Medulla oblongata (tissue), 1 donor: Measurements from ENCODE around the gene MCTP1.

ENCODE experiments used
- DNase-seq: peaks from one replicate; pipeline ENCODE4 v3.0.0-alpha.2; 2015; ENCODE audit errors: extremely low spot score

MCTP1 gene

GRCh38 chr5:94699562-94699961 is 585.3 kb downstream of the MCTP1 start:
- no peak for DNase-seq

GRCh38 chr5:94698197-94698596 is 586.7 kb downstream of the MCTP1 start:
- no peak for DNase-seq

GRCh38 chr5:94694671-94695070 is 590.2 kb downstream of the MCTP1 start:
- DNase-seq = no peak

GRCh38 chr5:94693845-94694370 is 591.0 kb downstream of the MCTP1 start:
- no peak for DNase-seq

DNA sequence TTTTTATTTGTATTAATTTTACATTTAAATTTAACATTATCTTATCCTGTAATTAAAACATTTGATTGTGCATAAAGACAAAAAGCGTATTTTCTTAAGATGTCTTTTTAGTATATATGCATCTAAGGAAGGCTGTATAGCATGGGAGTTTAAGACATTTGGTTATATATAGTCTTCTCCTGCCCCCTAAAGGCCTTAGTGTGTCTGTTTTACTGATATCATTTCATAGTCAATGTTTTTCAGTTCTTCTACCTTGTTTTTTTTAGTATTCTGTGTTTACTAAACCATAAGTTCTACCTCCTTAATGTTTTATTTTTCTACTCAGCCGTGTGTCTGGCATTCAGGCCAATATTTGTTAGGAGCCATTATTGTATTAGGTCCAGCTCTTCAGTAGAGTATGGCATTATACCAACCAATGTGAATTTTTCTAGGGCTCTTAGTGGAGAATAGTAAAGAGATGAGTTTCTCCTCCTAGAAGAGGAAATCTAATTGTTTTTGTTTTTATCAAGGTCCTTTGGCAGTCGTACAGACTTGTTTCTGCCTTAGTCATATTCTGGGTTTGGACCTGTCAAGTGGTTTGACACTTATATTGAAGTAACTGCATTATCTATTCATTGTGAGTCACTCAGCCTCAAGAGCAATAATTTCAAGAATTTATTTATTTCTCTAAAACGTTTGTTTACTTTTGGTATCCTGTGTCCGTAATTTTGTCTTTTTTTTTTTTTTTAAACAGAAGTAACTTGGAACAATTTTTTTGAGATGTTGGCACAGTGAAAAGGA is 591.7 kb downstream of the MCTP1 start:
- DNase-seq = peak; percentile 35

DNA sequence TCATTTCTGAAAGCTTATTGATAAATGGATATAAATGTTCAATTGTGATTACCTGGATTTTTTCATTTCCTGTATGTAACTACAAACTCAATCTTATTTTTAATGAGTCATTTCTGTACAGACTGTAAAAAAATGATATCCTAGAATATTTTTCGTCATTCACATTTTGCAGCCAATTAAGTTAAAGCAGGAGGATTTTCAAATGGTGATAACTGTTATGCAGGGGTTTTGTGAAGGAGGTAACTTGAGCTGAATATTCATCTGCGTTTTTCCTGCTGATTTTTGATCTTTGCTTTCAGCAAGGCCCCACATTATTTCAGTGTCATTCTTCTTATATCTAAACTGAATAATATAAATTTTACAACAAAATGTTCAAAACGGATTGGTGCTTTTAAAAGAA is 592.3 kb downstream of the MCTP1 start:
- no peak for DNase-seq

DNA sequence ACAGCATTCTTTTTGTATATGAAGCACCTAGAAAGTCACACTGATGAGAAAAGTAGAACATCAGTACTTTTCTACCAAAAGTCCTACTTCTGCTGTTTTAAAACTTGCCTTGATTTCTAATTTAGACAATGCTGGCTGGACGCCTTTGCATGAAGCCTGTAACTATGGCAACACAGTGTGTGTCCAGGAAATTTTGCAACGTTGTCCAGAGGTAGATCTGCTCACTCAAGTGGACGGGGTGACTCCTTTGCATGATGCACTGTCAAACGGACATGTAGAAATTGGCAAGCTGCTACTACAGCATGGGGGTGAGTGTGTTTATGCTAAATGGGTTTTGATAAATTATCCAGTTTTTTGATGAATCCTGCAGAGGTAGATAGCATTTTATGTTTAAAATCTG is 592.9 kb downstream of the MCTP1 start:
- DNase-seq = peak; percentile 32

- no peak for DNase-seq
These were observed 593.6 kb downstream of the MCTP1 start for GRCh38 chr5:94691291-94691690.

DNA sequence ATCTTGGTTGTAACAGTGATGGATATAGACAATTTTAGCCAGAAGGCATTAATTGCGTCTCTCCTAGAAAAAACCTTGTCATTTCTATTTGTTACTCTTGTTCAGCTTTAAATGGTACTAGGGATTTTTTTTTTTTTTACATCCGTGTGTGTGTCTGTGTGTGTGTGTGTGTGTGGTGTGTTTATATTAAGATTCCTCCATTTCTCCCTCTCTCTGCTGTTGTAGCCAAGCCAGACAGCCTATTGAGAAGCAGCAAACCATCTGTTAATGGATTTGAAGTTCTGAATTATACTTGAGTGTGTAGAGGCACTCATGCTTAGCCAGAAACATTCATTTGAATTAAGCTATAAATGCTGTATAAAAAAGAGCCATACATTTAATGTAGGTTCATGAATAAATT is 594.1 kb downstream of the MCTP1 start:
- DNase-seq = no peak

DNA sequence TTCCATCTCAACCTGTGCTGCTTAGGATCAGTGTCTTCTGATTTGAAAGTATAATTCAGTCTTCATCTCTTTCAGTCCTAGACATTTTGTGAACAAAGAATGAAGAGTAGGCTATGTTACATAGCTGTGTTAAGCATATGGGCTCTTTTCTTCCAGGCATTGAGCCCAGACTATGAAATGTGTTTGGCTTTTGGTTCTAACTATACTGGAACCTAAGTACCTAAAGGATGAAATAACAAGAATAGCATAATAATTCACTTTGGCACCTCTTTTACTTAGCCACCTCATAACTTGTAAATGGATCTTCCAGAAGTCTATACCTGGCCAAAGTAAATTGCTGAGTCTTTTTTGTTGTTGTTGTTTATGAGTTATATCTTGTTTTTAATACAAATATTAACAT is 595.0 kb downstream of the MCTP1 start:
- no peak for DNase-seq

- DNase-seq = no peak
These were observed 601.9 kb downstream of the MCTP1 start for GRCh38 chr5:94682814-94683520.

DNA sequence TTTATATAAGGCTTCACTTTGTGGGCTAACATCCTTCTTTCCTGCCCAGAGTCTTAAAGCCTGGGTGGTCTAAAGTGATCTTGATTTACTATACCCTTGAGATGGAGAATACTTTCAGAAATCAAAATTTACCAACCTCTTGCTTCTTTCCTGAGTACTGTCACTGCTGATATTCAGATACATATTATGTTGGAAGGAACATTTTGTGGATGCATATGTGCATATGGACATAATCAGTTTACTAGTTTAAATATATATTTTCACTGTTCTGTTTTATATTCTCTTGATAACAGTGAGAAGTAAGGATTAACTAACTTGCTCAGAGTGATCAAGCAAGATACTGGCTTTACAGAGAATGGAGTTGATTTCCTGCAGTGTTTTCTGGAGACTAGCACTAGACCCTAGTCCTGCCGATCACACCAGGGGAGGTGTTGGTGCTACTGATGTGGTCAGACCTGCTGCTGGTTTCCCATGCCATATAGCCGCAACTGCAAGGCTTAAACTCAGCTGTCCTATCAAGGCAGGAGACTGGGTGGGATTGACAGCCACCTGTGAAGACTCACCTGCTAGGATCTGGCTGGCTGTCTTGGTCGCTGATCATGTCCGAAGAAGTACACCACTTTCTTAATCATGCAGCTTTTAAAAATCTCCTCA is 608.8 kb downstream of the MCTP1 start:
- no peak for DNase-seq

- no peak for DNase-seq
These were observed 610.2 kb downstream of the MCTP1 start for GRCh38 chr5:94674490-94675382.

DNA sequence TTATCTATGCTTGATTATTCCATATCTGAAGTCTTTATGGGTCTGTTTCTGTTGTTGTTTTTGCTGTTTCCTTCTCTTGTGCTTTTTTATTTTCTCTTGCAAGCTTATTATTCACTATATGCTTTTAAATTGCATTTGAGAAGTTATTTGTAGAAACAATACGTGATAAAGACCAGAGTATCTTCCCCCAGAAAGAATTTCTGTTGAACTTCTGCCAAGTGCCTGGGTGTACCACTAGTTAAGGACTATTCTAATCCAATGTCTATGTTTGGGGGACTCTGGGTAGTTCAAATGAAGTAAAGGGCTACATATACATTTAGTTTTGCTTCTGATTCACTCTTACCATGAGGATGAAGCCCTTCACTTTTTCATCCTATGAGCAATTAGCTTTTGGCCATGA is 612.1 kb downstream of the MCTP1 start:
- no peak for DNase-seq

GRCh38 chr5:94670726-94671125 is 614.2 kb downstream of the MCTP1 start:
- no peak for DNase-seq

DNA sequence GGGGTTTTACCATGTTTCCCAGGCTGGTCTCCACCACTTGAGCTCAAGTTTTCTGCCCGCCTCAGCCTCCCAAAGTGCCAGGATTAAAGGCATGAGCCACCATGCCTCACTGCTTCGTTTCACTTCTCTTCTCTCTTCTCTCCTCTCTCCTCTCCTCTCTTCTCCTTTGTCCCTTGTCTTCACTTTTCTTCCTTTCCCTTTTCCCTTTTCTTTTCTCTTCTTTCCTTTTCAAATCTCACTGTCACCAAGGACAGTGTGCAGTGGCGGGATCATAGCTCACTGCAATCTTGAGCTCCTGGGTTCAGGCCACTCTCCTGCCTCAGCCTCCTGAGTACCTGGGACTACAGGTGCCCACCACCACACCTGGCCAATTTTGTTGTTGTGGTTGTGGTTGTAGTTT is 617.0 kb downstream of the MCTP1 start:
- no peak for DNase-seq

GRCh38 chr5:94661086-94661485 is 623.8 kb downstream of the MCTP1 start:
- DNase-seq = peak; percentile 26

DNA sequence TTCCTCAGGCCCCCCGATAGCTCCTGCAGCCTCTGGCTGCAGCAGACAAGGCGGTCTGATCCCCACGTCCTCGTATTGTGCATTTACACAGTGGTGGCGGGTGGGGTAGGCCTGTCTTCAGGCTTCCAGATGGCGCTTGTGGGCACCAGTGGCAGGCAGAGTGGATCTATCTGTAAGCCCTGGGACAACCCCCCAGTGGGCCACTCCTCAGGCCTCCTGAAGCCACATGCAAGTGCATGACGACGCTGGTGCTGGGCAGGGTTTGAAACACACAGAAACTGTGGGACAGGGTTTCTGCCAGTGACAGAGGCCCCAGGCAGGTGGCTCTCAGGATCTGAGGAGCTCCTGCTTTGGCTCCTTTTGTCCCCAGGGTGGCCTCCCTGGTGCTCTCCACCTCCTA is 624.4 kb downstream of the MCTP1 start:
- DNase-seq = no peak

- DNase-seq = no peak
These were observed 626.6 kb downstream of the MCTP1 start for GRCh38 chr5:94658272-94658671.
